ENCODE data around the gene VANGL2.

- TF ChIP-seq CTCF (IDR thresholded peaks at IDR 0.05 in 4 of 5, conservative IDR thresholded peaks at IDR 0.05 in 1 of 5), result no peak
- no peak for TF ChIP-seq POLR2A (IDR thresholded peaks at IDR 0.05)
These were observed 5.7 kb upstream of the VANGL2 start for GRCh38 chr1:160394673-160395072.

Measured in gastrocnemius medialis (tissue), 4 donors.